ENCODE data around the gene RPUSD1. TPM values are rescaled to one million over a fixed set of nuclear protein-coding genes. Genes with fewer than 3 reads are reported as not detected.

The RPUSD1 gene
- total RNA-seq, 2 donors from 2014 or later: 24.1 to 34.4 TPM

DNA sequence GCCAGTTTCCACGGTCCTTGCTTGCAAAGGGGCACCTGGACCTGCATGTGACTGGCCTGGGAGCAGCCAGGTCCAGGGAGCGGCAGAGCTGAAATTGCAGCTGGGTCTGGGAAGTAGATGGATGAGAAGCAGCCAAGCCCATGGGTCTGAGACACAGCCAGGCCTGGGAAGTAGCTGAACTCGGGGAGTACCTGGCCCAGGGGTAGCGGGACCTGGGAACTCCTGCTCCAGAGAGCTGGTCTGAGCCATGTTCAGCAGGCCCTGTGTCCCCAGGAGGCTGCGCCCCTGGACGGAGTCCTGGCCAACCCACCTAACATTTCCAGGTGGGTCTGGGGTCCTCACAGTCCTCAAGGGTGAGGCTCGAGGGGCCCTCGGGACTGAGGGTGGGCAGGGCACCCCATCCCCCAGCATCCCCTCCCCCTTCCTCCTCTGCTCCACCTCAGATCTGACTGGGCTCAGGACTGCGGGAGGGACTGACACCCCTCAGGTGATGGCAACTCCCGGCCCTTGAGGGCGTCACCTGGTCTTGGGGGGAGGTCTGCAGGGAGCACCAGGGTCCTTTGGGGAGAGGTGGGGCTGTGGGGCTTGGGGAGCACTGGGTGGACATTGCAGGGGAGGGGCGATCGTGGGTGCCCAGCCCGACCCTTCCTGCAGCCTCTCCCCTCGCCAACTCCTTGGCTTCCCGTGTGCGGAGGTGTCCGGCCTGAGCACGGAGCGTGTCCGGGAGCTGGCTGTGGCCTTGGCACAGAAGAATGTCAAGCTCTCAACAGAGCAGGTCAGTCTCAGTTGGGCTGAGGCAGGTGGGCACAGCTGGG is 24.6 kb downstream of the RPUSD1 start:
- Histone ChIP-seq H3K9ac (ENCODE audit: extremely low read depth, low read length, poor library complexity, severe bottlenecking) (no peak overlapping the region), H3K27ac (ENCODE audit: low read depth, low read length) (no peak overlapping the region), H3K4me1 (ENCODE audit: control insufficient read depth, insufficient read depth, low read length) (no peaks in the 10 kb centered on the region), H3K36me3 (ENCODE audit: control insufficient read depth, insufficient read depth, low read length) (no peaks in the 10 kb centered on the region), H3K27me3 (ENCODE audit: control insufficient read depth, insufficient read depth, low read length, poor library complexity, severe bottlenecking) (no peaks in the 10 kb centered on the region), H3K9me3 (ENCODE audit: control insufficient read depth, low read length) (no peaks in the 10 kb centered on the region), H3K4me3 (ENCODE audit: low read length) (no peak overlapping the region)
- Mint-ChIP-seq H3K4me3 (no peak overlapping the region), H3K27ac (no peak overlapping the region), H3K4me1 (no peaks in the 10 kb centered on the region), H3K9me3 (no peaks in the 10 kb centered on the region), H3K27me3 (ENCODE audit: insufficient read depth) (no peaks in the 10 kb centered on the region), H3K36me3 (ENCODE audit: low read depth) (no peaks in the 10 kb centered on the region)
- WGBS, 2 experiments (ENCODE audit: insufficient coverage in 1 of 2, insufficient read length in 1 of 2): 93 to 94% methylated on average over 9 to 19 of the region's 21 CpGs
- DNase-seq: no peak
- TF ChIP-seq, protein P1, sequence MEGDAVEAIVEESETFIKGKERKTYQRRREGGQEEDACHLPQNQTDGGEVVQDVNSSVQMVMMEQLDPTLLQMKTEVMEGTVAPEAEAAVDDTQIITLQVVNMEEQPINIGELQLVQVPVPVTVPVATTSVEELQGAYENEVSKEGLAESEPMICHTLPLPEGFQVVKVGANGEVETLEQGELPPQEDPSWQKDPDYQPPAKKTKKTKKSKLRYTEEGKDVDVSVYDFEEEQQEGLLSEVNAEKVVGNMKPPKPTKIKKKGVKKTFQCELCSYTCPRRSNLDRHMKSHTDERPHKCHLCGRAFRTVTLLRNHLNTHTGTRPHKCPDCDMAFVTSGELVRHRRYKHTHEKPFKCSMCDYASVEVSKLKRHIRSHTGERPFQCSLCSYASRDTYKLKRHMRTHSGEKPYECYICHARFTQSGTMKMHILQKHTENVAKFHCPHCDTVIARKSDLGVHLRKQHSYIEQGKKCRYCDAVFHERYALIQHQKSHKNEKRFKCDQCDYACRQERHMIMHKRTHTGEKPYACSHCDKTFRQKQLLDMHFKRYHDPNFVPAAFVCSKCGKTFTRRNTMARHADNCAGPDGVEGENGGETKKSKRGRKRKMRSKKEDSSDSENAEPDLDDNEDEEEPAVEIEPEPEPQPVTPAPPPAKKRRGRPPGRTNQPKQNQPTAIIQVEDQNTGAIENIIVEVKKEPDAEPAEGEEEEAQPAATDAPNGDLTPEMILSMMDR (conservative IDR thresholded peaks at IDR 0.05): no peak

DNA sequence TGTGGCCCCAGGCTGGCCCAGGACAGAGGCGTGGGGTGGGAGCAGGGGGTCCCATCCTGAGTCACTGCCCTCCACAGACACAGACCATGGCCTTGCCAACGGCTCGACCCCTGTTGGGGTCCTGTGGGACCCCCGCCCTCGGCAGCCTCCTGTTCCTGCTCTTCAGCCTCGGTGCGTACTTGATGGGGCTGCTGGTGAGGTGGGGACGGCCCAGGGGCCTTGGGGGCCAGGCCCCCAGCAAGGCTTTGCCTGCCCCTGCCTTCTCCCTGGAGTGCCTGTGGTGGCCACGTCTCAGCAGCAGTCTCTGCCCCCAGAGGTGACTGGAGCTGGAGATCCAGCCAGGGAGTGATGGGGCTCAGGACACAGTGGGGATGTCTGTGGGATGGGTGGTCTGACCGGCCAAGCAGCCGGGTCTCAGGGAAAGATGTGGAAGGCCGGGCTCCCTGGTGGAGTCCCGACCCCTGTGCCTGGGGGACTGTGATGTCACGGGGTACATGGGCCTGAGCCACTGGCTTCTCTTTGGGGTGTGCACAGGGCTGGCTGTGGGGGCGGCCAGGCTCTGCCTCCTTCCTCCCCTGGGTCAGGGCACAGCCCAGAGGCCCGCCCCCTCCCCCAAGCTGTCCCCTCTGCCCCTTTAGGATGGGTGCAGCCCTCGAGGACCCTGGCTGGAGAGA is 25.4 kb downstream of the RPUSD1 start:
- no peak overlapping the region for H3K9ac ChIP-seq (ENCODE audit: extremely low read depth, low read length, poor library complexity, severe bottlenecking)

DNA sequence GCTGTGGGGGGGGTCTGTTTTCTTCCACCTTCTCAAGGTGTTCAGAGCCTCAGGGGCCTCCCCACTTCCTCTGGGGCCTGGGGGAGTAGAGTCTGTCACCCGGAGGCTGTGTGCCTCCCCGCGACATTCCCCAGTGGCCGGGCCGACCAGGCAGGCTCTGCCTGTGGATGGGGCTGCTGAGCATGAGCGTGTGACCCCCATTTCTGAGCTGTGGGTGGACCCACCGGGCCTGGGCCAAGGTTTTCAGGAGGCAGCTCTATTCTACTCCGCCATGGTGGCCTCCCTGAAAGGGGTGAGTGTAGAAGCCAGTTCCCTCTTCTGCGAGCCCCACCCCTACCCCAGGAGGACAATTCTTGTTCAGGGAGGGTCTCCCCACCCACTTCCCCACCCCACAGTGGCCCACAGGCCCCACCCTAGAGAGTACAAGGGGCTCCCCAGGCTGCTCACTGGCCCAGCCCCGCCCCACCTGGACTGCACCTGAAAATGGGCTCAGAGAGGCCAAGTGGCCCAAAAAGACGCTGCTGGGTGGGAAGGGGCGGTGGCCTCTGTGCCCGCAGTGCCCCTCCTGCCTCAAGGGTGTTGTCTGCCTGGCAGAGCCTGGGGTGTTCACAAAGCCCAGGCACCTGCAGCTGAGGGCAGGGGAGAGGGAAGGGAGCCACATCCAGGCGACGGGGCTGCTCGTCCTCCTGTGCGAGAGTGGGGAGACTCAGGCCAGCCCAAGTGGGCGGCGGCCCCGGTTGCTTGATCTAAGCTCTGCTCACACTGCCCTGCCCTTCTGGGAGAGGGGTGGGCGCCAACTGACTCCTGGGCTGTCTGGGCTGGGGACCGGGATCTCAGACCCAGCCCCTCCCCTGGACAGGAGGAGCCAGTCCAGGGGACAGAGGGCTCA is 26.3 kb downstream of the RPUSD1 start:
- Mint-ChIP-seq H3K4me1 (no peaks in the 10 kb centered on the region), H3K4me3 (no peak overlapping the region), H3K36me3 (ENCODE audit: low read depth) (no peaks in the 10 kb centered on the region), H3K27me3 (ENCODE audit: insufficient read depth) (no peaks in the 10 kb centered on the region), H3K9me3 (no peaks in the 10 kb centered on the region), H3K27ac (no peak overlapping the region)
- Histone ChIP-seq H3K27me3 (ENCODE audit: control insufficient read depth, insufficient read depth, low read length, poor library complexity, severe bottlenecking) (no peaks in the 10 kb centered on the region), H3K9me3 (ENCODE audit: control insufficient read depth, low read length) (no peaks in the 10 kb centered on the region), H3K4me3 (ENCODE audit: low read length) (no peak overlapping the region), H3K4me1 (ENCODE audit: control insufficient read depth, insufficient read depth, low read length) (no peaks in the 10 kb centered on the region), H3K27ac (ENCODE audit: low read depth, low read length) (no peak overlapping the region), H3K9ac (ENCODE audit: extremely low read depth, low read length, poor library complexity, severe bottlenecking) (no peak overlapping the region), H3K36me3 (ENCODE audit: control insufficient read depth, insufficient read depth, low read length) (no peaks in the 10 kb centered on the region)
- TF ChIP-seq, protein P1 (conservative IDR thresholded peaks at IDR 0.05): no peak
- WGBS, 2 experiments (ENCODE audit: insufficient coverage in 1 of 2, insufficient read length in 1 of 2): 90 to 92% methylated on average over 9 to 22 of the region's 22 CpGs
- DNase-seq: no peak

More for the DNA sequence above, 25.4 kb downstream of the RPUSD1 start:
- no peaks in the 10 kb centered on the region for H3K9me3 ChIP-seq (ENCODE audit: control insufficient read depth, low read length)
- no peaks in the 10 kb centered on the region for H3K4me1 ChIP-seq (ENCODE audit: control insufficient read depth, insufficient read depth, low read length)
- H3K36me3 Mint-ChIP-seq (ENCODE audit: low read depth): no peaks in the 10 kb centered on the region
- no peaks in the 10 kb centered on the region for H3K4me1 Mint-ChIP-seq
- no peaks in the 10 kb centered on the region for H3K36me3 ChIP-seq (ENCODE audit: control insufficient read depth, insufficient read depth, low read length)
- H3K27me3 ChIP-seq (ENCODE audit: control insufficient read depth, insufficient read depth, low read length, poor library complexity, severe bottlenecking): no peaks in the 10 kb centered on the region
- H3K27ac ChIP-seq (ENCODE audit: low read depth, low read length): no peak overlapping the region
- no peaks in the 10 kb centered on the region for H3K27me3 Mint-ChIP-seq (ENCODE audit: insufficient read depth)
- H3K4me3 Mint-ChIP-seq: no peak overlapping the region
- DNase-seq: no peak
- TF ChIP-seq, protein P1 (conservative IDR thresholded peaks at IDR 0.05): no peak
- no peak overlapping the region for H3K27ac Mint-ChIP-seq
- H3K4me3 ChIP-seq (ENCODE audit: low read length): no peak overlapping the region
- WGBS, 2 experiments (ENCODE audit: insufficient coverage in 1 of 2, insufficient read length in 1 of 2): 88 to 92% methylated on average over 9 to 17 of the region's 17 CpGs
- no peaks in the 10 kb centered on the region for H3K9me3 Mint-ChIP-seq

All from endodermal cell (in vitro differentiated cells).